Colon (tissue), 2 donors: Measurements from ENCODE around the gene RPRM.
"Not testable (repeated sequence)": the region's sequence is repeated elsewhere in the genome, so short reads cannot be mapped to it uniquely, and the experiment has no call there.

Experiments
- FAIRE-seq: peaks from 2 replicates; lab custom pipeline; 2012; peaks lifted over from hg19 to GRCh38; lab: Jason Lieb, UNC
- donor health status: control.
- donor health status: control.

The RPRM gene

DNA sequence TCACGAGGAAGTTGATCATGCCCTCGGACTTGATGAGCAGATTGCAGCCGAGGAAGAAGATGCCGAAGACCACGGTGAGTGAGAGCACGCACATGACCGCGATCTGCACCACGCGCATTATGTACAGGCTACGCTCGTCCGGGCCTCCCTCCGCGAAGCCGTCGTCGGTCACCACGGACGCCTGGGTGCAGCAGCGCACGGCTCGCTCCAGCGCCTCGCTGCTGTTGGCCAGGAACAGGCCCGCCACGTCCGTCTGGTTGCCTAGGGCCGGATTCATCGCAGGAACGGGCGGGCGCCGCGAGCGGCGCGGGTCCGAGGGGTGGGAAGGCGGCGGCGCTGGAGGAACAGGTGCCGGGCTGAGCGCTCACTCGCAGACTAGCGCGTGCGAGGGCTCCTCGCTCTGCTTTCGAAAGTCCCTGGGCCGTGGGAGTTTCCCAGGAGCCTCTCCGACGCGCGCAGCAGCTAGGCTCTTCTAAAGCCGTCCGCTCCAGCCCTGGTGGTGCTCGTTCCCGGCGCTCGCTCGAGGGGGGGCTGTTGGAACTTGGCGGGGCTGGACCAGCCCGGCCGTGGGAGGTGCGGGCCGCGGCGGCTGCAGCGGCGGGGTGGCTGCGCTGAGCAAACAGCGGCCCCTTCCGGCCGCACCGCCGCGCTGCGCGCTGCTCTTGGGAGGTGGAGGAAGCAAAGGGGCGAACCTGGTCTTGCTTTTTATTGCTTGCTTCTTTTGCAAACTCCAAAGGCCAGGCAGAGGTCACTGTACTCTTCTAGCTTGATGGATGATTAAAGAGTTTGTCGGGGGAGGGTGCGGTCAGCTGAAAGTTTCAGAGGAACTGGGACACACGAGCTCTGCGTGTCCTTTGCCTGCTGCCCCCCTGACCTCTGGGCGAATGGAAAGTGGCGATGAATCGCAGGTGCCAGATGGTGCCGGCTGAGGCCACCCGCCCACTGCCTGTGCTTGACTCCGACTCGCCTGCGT is at the start of gene RPRM:
Gene RPRM, minus strand, starts transcription at position 474 of the 973 bp plus-strand sequence. Its CDS starts 197 bp downstream, at position 277.
- no peak for FAIRE-seq

DNA sequence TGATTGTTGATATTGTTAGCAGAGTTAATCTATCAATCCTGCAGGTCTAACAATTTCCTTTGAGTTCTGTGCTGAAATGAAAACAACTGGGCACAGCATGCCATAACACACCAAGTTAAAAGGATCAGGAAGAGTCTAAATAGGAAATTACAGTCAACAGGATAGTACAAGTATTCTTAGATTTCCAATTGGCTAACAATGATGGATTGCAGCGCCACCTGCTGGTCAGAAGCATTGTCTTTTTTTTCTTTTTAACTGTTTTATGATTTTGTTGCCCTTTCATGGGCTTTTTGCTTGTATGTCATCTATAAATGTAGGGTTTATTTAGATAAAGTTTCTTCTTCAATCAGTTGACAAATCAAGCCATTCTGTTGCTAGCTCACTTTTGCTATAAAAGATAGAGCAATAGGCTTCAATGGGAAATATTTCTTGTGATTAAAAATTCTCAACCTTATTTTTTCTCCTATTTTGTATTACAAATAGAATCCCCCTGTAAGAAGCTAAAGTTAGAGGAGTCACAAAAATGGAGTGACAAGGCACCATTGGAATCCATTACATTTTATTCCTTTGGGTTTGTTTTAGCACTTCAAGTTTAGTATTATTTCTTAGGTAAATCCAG is 40.8 kb upstream of the RPRM start:
- no peak for FAIRE-seq

DNA sequence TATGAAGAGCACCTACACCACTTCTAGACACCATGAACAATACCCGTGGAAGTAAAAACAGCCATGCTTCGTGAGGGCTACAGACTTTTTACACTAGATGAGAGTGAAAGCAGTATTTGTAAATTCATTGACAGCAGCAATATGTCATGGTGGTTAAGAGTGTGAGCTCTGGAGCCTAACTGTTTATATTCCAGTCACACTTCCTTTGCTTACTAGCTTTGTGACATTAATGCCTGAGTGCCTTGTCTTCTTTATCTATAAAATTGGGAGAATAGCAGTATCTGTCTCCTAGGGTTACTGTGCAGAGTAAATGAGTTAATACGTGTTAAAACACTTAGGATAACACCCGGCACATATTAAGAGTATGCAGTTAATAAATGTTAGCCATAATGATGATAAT is 33.8 kb upstream of the RPRM start:
- FAIRE-seq, result no peak

DNA sequence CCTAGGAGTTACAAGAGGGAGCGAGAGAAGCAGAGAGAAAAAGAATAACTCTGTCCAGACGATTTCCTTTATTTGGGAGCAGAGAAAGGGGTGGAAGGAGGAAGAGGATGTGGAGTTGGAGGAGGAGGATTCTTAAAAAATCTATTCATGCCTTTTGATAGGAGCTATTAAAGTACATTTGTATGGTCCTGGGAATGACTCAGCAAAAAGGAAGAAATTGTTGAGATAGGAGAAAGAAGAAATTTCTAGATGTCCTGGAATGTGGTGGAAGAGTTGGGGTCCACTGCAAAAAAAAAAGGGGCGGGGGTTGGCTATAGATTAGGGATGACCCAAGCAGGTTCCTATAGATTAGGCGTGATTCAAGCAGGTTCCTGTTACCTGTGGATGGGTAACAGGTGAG is 32.4 kb upstream of the RPRM start:
- FAIRE-seq, result no peak

DNA sequence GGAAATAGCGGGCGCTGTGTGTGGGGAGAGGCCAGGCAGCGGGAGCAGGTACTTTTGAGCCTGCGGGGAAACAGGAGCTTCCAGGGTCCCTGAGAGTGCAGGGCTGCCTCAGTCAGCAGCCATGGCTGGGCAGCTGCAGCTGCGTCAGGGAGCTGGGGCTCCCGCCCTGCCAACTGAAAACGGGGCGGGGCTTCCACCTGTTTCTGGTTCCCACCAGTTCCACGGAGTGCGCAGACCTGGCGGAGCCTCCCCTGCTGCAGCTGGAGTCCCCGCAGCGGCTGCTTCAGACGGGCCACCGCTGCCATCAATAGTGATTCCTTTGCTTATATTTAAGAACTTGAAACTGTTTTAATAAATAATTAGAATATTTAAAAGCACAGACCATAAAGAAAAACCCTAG is 30.6 kb upstream of the RPRM start:
- no peak for FAIRE-seq

DNA sequence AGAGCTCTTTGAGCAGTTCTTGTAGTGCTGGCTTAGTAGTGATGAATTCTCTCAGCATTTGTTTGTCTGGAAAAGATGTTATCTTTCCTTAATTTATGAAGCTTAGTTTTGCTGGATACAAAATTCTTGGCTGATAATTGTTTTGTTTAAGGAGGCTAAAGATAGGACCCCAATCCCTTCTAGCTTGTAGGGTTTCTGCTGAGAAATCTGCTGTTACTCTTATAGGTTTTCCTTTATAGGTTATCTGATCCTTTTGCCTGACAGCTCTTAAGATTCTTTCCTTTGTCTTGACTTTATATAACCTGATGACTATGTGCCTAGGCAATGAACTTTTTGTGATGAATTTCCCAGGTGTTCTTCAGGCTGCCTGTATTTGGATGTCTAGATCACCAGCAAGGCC is 27.9 kb upstream of the RPRM start:
- FAIRE-seq, result not testable (repeated sequence)

DNA sequence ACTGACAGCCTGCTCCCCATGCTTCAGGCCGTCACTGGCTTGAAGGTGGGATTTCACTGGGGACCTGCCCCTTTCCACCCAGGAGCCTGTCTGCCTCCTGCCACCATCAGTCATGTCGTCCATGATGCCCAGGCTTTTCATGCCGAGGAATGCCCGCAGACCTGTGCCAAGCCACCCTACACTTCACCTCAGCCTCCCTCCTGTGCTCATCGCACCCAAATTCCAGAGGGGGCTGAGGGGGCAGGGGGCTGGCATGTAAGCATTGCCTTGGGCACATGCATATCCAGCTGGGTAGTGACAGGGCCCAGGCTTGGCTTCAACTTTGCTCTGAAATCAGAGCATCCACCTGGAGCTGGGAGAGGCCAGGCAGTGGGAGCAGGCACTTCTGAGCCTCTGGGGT is 20.9 kb upstream of the RPRM start:
- no peak for FAIRE-seq

DNA sequence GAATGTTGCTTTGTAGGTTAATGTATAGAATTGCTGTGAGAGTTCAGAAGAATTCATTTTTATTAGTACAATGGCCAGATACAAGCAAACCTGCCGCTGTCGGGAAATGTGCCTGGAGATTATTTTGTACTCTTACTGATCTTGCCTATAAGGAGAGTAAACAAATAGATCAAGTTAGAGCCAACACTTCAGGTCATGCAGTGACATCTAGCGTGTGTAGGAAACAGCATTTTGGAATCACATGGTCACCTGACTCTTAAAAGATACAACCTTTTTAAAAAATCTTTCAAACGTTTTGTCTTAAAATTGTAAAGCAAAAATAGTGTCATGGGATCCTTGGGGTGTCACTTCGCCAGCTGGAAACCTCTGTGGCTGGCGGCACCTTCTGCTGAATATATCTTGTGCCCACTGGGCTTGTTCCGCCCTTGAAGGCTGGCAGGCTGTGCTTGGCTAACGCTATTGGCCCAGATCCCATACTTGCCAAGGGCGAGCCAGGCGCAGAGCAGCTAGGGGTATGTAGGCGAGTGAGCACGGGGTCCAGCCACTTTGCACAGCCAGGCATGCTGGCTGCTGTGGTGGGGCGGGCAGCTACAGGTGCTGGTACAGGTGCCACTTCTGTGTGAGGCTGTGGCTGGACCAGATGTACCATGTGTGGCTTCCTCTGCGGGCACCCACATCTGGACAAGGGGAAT is 19.5 kb upstream of the RPRM start:
- FAIRE-seq, result no peak

DNA sequence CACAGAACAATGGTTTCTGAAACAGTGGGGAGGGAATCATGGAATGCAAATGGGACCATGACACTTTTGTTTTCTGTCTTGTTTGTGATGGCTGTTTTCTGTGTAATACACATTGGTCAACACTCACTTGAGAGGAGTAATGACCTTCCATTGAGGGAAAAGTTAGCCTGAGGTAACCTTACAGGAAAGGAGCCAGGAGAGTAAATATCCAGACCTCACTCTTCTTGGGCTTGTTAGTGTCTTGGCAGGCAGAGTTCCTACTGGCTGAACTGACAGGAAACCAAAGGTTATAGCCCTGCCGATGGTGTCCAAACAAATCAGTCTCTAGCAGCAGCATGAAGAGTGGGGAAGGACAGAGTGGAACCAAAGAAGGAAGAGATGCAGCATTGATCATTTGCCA is 17.2 kb upstream of the RPRM start:
- no peak for FAIRE-seq

DNA sequence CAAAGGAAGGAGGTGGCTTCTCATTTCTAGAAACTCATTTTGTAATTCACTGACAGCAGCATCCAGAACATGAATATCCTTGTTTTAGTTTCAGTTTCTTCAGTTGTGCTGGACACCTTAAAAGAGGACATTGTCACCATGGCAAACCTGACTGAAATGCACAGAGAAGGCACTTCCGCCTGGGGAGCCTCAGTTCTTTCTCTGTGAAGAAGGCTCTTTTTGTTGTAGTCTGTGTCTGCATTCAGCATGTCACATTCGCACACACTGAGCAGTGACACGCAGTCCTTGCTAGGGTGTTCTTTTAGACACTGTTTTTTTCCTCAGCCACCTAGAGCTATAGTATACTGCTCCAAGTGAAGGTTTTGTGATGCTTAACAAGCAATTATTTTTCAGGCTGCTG is 9.5 kb upstream of the RPRM start:
- no peak for FAIRE-seq

DNA sequence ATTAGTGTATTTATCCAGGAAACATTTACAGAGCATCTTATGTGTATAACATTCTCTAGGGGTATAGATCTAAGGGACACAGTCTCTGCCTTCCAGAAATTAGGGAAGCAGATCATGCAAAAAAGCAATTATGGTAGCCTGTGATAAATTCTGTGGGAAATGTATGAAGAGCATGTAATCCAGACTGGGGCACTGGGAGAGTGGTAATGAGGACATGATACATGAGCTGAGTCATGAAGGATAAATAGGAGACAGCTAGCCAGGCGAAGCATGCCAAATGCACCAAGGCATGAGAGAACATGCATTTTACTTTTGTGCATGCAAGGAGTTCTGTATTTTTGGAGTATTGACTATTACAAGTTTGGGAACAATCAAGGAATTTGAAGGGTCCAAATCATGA is 8.9 kb upstream of the RPRM start:
- FAIRE-seq, result no peak

DNA sequence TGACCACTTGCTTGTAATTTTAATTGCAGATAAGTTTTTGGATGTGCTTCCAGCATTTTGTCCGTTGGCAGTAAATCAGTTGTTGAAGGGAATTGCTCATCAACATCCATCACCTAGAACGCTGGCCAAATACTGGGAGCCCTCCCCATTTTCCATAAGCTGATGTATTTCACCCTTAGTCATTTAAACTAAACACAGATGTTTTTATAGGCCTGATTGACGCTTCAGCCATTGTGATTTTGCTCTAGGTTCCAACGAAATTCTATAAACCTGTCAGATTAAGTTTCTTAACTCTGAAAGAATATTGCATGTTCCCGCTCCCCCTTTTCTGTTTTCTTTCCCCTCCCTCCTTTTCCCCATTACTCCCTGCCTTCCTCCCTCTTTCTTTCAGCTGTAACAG is 1.0 kb upstream of the RPRM start:
- FAIRE-seq, result no peak

DNA sequence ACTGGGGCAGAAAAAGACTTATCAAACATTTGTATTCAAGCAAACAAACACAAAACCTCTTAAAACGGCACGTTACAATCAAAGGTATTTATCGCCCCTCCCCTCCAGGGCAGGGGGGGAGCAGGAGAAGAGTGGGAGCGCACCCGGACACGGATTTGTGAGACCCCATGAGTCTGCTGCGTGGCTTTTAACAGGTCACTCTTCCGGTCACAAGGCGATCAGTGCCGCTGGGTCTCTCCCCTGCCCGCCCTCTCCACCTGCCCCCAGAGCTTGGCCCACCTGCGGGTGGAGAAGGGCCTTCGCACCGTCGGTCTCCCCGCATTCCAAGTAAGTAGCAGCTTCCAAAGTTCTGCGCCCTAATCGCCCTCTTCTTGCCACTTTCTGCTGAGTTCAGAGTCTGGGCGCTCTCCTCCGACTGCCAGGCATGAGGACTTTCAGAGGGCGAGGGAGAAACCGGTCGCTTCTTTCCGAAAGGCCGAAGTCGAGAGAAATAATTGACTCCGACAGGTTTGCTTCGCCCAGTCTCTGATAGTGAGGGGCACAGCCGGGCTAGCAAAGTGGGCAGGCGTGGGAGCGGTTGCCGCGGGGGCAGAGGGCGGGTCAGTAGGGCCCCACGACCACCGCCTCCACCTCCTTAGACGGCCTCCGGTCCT is 800 bp downstream of the RPRM start:
- no peak for FAIRE-seq

DNA sequence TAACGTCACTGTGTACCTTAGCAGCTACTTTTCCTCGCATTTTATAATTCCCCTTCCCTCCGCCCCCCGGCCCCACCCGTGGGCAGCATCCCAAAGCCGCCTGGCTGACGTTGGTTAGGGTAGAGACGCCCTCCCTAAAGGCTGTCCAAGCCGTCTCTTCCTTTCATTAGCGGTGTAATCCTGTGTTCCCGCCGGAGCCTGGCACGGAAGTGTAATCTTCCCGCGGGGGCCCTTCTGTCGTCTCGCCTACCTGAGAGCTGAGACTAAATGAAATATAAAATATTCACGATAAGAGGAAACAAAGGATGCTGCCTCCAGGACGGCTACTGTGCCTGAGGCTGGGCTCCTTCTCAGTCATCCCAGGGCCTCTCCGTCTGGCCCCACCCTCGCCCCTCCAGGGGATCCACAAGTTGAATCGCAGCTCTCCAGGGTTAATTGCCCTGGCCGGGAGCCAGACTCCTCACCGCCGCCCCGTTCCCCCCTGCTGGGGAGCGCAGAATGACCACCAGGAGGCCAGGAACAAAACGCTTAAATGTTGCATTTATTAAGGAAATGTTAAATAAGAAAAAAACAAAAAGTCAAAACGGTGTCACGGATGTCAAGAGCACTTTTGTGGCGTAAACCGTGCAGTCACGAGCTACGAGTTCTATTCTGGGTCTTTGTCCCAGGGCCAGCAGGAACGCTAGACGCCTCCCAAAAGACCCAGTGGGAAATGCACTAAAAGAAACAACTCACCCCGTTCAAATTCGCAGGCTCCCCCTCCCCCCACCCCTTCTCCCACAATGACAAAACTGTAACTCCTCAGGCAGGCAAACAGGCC is 1.5 kb downstream of the RPRM start:
- no peak for FAIRE-seq

DNA sequence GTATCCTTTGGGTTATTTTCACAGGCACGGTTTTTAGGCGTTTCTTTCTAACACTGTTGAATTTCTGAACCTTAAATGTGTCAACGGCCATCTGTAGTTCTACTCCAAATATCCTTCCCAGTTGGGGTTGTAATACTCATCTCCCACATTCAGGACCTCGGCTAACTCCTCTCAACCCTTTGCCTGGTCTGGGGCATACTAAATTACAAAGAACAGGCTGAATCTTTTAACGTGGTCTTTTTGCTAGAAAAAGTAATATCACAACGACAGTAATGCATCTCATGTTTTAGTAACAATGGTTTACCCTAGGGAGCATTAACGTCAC is 2.1 kb downstream of the RPRM start:
- FAIRE-seq, result no peak

DNA sequence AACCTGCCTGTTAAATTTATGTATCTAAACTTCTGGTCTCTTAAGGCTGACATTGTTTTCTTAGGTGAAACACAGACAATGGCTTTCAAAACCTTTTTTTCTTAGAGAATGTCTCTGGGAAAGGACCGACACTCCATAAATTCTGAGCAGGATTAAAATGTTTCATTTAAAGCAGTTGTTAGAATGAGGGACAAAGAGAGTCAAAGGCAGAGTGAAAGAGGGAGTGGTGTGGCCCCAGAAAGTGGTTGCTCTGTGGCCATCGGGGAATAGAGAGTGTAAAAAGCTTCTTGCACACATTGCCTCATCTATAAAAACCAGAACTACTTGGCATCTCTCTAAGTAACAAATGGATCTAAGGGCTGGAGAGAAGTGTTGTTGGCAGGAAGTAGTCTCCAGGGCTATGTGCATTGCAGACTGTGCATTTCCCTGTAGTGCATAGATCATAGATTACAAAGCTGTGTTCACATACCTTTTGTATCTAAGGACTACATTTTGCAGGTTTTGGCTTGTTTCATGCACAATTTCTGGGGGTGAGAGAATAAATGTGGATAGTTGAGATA is 3.6 kb downstream of the RPRM start:
- no peak for FAIRE-seq

DNA sequence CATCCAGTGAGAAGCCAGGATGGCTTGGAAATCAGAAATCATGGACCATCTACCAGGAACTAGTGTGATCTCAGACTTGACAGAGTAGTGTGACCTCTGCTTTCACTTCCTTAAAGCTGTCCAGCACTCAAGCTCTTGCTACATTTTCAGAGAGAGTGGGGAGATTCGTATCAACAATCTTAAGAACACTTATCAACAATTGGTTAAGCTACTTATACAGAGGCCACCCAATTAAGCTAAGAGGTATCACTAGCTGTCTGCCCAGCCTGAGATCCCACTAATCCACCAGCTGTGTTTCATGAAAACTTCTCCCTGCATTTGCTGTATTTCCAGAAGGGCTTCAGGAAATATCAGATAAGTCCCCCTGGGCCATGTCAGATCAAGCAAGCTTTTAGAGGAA is 4.2 kb downstream of the RPRM start:
- no peak for FAIRE-seq

DNA sequence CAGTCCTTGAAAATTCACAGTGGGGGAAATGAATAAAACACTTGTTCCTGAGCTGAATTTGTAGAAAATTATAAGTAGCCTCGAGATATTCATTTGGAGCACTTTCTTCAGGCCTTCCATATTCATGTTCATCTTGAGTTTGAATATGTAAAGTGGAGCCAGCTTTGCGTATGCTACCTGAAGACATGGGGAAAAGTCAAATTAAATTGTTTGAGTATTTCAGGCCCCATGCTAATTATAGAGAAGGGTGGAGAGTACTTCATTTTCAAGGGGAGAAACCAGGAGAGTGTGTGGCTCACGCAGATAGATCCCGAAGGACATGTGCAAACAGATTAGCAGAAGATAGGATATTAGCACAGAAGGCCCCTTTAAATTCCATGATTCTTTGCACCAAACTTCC is 7.7 kb downstream of the RPRM start:
- no peak for FAIRE-seq

DNA sequence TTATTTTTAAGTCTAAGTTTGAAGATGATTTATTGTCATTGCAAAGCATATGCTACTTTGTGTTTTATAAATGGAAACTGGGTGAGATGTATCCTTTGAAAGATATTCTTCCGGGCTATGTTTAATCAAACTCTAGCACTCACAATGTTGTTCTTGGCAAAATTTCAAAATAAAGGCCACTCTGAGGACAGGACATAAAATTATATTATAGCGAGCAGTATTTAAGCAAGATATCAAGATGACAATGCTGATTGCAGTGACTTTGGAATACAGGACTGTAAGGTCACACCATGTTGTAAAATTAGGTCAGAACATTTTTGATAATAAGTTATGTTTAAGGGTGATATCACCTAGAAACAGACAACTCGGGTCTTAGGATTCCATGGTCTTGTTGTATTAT is 14.2 kb downstream of the RPRM start:
- no peak for FAIRE-seq

DNA sequence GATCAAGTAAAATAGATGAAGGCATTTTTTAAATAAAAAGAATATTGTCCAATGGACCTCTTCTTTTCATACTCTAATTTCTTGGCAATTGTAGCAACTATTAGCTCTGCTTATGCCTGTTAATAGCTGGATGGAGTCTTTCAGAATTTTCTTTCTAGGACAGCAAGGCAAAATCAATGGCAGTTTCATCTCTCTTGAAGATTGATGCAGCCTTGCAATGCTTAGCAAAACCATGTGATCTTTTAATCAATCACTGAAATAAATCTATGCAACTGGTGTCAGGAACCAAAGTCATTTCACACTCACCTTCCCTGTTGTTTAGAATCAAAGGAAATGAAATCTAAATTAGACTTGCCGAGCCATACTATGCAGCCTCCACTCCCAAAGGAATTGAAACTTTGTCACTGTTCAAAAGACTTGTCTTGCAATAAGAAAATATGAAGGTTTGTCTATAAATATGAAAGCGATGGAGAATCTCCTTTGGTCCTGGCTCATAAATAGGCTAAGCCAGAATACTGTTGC is 16.2 kb downstream of the RPRM start:
- FAIRE-seq, result no peak

DNA sequence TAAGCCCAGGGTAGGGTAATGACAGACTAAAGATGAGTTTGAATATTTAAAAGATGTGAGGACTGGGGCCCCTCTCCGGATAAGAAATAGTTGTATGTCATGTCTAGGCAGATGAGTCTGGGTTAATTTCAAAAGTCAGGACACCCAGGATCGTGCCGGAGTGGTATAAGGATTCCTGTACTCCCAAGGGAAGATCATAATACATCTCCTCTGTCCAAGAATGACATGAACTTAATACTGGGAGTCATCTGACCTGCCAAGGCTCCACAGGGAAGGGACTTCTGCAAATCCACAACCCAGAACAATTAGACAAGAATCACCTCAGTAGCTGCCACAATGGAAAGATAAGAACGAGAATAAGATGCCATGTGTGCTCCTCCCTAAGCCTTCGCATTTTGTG is 17.1 kb downstream of the RPRM start:
- FAIRE-seq, result no peak
